ENCODE results near the gene REPIN1.
A peak's percentile ranks its signal among the peaks of the same experiment; 100 is the strongest.

The REPIN1 gene

DNA sequence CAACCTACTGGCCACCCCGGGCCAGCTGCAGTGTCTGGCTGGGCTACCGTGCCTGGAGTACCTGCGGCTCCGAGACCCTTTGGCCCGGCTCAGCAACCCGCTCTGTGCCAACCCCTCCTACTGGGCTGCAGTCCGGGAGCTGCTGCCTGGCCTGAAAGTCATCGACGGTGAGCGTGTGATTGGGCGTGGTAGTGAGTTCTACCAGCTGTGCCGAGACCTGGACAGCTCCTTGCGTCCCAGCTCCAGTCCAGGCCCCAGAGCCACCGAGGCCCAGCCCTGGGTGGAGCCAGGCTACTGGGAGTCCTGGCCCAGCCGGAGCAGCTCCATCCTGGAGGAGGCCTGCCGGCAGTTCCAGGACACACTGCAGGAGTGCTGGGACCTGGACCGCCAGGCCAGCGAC, 31.4 kb upstream of the REPIN1 start:
- DNase-seq (ENCODE audit: low spot score) = no peak

DNA sequence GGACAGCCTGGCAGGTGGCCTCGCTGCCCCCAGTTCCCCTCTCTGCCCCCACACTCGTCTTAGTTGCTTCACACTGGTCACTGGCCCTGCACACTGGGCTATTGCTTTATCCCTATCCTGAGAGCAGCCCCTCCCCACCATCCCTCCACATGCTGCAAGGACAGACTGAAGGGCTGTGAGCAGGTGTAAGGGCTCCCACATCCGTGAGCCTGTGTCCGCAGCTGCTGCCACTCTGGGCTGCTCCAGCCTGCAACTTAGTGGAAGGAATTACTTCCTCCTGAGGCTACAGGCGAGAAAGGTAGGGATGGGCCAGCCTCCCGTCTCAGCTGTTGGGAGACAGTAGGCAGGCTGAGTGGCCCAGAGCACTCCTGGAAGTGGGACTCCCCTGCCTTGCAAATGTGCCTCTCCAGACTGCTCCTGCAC, 31.0 kb upstream of the REPIN1 start:
- DNase-seq (ENCODE audit: low spot score) = no peak

DNA sequence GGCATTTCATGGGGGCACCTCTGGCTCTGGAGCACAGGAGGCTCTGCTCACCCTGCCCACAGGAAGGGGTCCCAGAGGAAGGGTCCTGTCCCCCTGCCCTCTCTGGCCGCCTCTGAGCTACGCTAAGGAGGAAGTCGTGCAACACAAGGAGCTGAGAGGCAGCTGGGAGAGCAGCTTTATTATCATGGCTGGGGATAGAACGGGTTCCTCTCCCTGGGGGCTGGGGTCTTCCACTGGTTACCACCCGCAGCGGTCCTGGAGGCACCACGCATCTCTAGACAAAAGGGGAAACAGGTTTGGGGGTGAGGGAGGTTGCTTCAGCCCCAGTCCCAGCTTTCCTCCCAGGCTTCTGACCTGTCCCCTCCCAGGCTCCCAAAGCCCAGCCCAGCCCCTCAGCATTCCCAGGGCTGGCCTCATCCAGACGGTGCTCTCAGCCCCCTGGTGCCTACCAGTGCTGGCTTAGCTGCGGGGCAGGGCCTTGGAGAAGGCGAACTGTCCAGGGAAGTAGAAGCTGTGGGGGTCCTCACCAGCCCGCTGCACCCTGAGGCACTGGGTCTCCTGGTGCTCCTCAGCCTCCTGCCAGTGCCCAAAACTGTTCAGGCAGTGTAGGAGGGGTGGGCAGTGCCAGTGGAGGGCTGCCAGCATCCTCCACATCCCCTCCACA, 30.3 kb upstream of the REPIN1 start:
- no peak for DNase-seq (ENCODE audit: low spot score)

DNA sequence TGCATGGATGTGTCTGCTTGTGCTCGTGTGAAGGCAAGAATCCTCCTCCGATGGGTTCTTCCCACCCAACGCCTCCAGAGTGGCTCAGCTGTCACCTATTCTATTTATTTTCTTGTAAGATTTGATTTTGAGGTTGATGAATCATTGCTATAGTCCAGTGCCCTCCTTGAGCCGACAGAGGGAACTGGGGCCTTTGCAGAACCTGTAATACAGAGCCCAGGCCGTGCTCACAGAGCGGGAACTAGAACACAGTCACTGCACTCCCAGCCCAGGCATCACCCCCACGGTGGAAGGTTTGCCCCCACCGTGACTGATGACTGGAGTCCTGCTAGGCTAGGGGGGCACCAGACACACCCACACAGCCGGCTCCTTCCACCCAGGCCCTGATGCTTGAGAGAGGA, 29.2 kb upstream of the REPIN1 start:
- DNase-seq (ENCODE audit: low spot score) = no peak

DNA sequence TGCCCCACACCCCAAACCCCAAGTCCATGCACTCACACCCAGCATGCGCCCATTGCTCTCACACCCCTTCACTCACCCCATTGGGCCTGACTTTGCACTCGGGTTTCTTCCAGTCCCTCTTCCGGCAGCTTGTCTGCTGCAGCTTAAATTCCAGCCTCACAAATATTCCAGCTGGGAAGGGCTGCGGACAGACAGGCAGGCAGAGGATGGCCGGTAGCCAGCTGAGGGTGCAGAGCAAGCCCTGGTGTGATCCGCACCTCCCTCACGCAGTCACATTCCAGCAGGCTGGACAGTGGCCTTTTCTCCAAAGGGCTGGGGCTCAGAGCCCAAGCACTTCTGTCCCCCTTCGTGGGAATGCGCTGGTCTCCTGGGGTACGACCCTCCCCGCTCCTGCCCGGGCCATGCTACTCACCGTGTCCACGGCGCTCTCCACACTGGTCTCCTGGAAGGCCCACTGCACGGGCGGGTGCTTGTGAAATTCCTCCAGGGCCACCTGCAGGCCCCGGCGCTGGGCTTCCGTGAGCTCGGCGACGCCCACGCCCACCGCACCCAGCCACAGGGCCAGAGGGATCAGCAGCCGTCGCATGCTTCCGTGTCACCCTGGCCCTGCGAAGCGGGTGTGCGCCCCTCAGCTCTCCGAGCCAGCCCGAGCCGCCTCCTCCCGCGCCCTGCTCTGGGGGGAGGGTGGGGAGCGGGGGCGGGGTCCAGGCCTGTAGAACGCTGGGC, 28.4 kb upstream of the REPIN1 start:
- no peak for DNase-seq (ENCODE audit: low spot score)

DNA sequence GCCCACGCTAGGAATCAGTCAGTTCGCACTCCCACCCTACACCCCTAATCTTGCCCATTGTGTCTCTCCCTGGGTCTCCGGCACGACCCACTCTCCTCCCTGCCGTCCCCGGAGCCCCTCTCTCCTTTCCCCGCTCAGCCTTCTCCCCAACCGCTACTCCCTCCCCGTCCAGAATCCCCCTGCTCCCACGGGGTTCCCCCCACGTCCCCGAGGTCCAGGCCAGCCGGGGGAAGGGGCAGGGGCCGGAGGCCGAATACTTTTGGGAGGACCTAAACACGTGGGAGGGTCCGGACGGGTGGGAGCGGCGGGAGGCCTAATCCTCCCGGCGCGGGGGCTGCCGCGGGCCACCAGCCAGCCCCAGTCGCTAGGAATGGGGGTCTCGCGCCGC, 27.8 kb upstream of the REPIN1 start:
- DNase-seq (ENCODE audit: low spot score) = no peak

DNA sequence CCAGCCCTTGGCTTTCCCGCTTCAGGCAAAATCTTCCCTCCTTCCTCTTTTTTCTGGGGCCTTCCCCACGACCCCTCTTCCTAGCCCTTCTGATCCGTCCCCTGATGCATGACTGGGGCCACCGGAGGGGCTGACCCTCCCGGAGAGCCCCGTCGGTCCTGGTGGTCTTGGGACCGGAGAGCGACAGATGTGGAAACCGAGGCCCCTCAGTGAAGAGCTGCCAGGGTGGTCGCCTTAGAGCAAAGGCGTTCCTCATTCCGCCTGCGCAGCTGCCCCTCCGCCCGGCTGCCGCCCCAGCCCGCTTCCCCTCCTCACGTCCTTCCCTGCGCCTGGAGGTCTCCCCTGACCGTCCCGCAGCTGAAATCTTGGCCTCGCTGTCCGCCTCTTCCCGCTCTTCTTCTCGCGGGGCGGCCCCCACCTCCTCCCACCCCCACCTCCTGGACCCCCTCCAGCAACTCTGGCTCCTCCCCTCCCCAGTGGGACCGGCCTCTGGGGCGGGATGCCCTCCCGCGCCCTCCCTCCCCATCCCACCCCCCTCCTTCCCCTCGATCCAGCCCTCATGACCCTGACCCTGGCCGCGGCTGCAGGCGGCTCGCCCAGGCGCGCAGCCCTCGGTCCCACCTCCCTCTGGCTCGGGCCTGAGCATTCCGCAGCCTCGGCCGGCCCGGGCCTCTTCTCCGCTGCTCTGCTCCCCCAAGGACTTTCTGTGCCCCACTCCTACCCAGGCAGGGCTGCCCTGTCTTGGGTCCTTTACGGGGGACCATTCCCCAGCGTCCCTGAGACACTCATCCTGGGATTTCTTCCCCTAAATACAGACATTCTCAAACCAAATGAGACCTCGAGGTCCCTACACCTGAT, 27.1 kb upstream of the REPIN1 start, which contains the start of gene RARRES2:
Gene RARRES2, minus strand, starts transcription at position 367 of the 858 bp plus-strand sequence. CDS start 1,020 bp downstream, outside the sequence.
- DNase-seq (ENCODE audit: low spot score) = no peak

DNA sequence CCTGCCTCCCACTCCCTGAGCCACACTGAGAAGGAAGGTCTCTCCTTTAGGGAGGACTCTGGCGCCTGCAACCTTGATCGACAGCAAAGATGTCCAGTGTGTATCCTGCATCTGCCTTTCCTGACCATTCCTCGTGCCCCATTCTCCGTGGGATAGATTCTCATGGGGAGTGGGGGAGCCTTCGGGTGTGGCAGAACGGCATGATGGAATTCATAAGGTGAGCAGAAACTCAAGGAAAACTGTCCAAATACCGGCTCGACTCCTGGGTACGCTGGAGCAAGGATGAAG, 26.6 kb upstream of the REPIN1 start:
- DNase-seq (ENCODE audit: low spot score) = no peak

DNA sequence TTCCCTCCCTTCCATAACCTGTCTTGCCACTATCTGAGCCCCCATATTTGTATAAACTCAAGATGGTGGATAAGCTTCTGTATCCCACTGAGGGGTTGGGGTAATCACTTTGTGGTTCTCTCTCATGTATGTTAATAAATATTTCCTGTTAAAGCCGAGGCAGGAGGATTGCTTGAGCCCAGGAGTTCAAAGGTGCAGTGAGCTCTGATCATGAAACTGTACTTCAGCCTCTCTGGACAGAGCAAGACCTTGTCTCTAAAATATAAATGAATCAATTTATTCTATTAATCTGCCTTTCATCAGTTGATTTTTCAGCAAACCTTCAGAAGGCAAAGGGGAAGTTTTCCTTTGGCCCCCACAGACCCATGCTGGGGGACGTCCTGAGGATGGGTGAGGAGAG, 25.4 kb upstream of the REPIN1 start:
- DNase-seq (ENCODE audit: low spot score) = no peak

DNA sequence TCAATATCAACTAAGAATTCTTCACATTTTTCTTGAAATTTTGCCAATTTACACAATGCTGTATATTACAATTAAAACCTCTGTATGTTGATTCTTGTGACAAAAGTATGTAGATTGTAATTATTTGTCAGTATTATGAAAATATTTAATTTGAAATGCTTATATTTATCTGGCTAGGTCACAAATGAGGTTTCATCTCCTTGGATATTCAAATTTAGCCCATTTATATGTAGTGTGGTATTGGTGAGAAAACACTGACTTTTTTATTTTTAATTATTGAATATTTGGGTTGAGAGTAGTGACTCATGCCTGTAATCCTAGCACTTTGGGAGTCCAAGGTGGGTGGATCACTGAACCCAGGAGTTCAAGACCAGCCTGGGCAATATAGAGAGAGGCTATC, 24.3 kb upstream of the REPIN1 start:
- no peak for DNase-seq (ENCODE audit: low spot score)

DNA sequence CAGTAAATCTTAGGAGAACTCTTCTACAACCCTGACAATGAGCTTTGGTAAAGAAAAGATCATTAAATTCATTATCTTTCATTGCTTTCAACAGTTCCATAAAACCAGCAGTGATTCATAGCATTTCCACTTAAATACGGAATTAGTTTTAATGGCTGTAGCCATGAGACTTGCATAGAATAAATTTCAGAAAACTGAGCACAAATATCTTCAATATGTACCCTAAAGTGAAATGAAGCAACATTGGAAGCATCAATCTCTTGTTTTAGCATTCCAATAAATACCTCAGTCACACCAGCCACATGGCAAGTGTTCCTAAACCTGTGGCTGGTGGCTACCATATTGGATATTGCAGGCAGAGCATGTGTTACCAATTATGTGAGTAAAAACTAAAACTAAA, 23.6 kb upstream of the REPIN1 start:
- no peak for DNase-seq (ENCODE audit: low spot score)

DNA sequence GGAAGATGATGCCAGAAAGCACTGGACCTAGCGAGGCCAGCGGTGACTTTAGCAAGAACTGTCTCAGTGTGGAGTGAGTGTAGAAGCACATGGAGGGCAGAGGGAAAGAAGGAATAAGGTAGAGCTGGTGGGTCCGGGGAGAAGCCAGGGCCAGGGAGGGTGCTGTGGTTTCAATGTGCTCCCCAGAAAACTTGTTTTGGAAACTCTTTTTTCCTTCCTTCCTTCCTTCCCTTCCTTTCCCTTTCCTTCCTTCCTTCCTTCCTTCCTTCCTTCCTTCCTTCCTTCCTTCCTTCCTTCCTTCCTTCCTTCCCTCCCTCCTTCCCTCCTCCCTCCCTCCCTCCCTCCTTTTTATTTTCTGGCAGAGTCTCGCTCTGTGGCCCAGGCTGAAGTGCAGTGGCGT, 21.7 kb upstream of the REPIN1 start:
- DNase-seq (ENCODE audit: low spot score) = no peak

DNA sequence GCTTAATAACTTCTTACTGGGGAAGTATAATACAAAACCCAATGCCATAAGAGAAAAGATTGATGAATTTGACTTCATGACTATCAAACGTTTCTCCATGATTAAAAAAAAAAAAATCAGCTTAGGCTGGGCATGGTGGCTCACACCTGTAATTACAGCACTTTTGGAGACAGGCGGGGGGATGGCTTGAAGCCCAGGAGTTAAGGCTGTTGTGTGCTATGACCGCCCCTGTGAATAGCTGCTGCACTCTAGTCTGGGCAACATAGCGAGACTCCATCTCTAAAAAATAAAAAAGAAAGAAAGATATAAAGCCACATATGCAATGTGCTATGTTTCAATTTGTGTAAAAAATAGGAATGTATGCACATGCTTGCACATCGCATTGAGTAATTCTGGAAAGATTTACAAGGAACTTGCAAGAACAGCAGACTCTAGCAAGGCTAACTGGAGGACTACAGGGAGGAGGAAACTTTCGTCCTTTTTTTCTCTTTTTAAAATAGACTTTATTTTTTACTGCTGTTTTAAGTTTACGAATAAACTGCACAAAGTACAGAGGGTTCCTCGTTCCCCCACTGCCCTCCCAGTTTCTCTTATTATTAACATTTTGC, 16.9 kb upstream of the REPIN1 start:
- no peak for DNase-seq (ENCODE audit: low spot score)

DNA sequence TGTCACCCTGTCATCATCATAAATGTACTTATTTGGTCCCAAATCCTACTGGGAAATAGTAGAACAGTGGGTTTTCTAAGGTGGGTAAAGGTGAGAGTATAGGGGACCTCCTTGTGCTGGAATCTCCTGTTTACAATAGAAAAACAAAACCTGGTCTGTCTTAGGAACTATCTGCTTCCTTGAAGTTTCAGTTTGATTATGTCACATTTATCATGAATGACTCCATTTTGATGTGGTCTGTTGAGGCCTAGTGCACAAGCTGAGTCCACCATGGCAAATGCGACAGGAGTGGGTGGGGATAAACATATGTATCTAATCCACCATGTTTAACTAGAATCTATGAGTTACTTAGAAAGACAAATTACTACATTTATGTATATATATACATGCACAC, 13.0 kb upstream of the REPIN1 start:
- no peak for DNase-seq (ENCODE audit: low spot score)

DNA sequence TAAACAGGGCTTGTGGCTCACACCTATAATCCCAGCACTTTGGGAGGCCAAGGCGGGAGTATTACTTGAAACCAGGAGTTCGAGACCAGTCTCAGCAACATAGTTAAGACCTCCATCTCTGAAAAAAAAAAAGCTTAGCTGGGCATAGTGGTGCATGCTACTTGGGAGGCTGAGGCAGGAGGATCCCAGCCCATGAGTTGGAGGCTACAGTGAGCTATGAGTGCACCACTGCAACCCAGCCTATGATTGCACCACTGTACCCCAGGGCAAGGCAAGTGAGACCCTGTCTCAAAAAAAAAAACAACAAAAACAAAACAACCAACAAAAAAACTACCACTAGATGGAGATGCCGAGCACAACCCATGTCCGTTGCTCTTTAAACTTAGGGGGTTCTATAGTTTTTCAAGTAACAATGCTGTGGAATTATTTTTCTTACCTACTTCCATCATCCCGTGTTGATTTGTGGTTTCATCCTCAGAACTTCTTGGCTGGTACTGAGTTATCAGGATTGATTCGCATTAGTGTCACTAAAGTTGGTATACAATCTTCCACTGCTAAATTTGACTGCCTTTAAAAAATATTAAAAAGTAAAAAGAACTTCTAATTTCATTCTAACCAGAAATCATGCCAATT, 12.2 kb upstream of the REPIN1 start:
- DNase-seq (ENCODE audit: low spot score) = peak; percentile 42

DNA sequence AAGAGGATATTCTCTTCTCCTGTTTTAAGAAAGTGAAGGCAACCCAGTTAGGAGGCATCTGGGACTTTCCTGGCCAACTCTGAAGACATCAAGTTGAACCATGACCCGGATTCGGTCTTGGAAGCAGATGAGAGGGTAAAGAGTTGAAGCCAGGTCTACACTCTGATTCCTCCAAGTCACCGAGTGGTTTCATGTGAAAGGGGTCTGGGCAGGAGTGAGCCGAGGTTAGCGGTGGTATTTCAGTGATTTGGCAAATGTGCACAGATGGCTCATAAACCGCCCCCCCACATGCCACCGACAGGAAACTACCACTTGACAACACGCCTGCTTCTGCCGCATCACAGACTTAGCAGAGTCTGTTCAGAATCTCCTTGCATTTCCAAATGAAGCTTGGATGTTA, 11.4 kb upstream of the REPIN1 start:
- DNase-seq (ENCODE audit: low spot score) = no peak

DNA sequence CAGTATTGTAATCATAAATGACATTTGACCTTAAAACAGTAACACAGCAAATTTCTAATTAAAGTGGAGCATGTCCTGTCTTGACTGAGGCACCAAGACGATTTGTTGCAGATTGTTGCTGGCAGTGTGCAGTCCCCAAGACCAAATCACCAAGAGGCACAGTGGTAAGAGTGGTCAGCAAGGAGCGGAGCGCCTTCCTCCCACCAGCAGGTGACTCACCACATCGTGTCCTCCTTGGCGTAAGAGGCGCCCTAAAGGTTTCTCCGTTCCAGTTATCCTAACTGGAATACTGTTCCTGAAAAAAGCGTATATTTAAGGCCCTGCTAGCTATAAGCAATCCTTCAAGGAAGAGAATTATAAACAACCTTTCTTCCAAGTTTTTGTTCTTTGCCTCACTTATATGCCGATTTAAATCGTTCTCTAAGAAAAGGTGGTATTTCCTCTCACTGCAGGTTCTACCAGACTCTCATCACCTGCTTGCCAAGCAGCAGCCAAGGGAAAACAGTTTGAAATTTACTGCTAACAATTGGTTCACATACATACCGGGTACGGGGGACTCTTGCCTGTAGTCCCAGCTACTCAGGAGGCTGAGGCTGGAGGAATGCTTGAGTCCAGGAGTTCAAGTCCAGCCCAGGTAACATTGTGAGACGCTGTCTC, 10.7 kb upstream of the REPIN1 start:
- no peak for DNase-seq (ENCODE audit: low spot score)

DNA sequence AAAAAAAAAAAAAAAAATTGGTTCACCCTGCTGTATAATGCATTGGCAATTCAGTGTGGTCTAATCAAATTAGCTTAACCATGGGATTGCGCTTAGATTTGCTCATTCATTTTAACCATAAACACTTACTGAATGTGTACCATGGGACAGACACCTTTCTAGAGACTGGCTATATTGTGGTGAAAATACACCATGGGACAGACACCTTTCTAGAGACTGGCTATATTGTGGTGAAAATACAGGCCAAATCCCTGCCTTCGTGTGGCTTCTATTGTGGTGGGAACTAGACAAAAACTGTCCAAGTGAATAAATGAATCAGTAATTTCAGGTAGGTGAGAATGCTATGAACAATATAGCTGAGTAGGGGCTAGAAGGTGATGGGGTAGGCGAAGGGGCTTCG, 10.2 kb upstream of the REPIN1 start:
- DNase-seq (ENCODE audit: low spot score) = no peak

DNA sequence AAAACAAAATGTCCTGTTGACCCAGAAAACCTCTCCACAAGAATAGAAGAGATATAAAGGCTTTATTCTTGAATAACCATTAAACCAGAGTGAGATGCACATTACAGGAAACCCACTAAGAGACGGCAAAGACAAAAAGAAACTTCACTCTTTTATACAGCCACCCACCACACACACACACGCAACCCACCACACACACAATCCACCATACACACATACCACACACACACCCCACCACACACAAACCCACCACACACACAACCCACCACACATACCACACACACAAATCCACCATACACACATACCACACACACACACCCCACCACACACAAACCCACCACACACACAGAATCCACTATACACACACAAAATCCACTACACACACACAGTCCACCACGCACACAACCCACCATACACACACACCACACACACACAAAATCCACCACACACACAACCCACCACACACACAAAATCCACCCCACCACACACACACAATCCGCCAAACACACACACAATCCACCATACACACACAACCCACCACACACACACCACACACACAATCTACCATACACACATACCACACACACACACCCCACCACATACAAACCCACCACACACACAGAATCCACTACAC, 9.5 kb upstream of the REPIN1 start:
- no peak for DNase-seq (ENCODE audit: low spot score)

DNA sequence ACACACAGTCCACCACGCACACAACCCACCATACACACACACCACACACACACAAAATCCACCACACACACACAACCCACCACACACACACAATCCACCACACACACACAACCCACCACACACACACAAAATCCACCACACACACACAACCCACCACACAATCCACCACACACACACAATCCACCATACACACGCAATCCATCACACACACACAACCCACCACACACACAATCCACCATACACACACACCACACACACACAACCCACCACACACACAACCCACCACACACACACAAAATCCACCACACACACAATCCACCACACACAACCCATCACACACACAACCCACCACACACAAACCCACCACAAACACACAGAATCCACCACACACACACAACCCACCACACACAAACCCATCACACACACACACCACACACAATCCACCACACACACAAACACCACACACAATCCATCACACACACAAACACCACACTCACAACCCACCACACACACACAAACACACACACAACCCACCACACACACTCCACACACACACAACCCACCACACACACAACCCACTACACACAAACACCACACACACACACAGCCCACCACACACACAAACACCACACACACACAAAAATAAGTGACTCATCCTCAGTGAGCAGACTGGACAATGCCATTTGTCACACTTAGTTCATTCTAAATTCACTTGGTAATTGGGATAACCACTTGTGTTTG, 8.8 kb upstream of the REPIN1 start:
- no peak for DNase-seq (ENCODE audit: low spot score)

All from hematopoietic multipotent progenitor cell treated with erythropoietin and hydrocortisone succinate and interleukin-3 and kit ligand, for 15 days (in vitro differentiated cells).